Measurements from ENCODE around the gene FXR2. TPM values are rescaled to one million over a fixed set of nuclear protein-coding genes. Genes with fewer than 3 reads are reported as not detected.

The FXR2 gene
- polyA plus RNA-seq, 1 donor from 2014 or later = 20.0 TPM

- H3K27ac Mint-ChIP-seq = peak overlapping the region; percentile 63 to 96 (median 87)
- no peaks in the 10 kb centered on the region for H3K9me3 Mint-ChIP-seq
- peaks cover 34 to 46% (median 45%) of the 10 kb centered on the region in 3 donors for H3K4me1 Mint-ChIP-seq
- H3K4me3 Mint-ChIP-seq = peak overlapping the region in 3 of 4 donors; percentile 47 to 93 (median 65)
- H3K36me3 Mint-ChIP-seq = peaks cover 7% of the 10 kb centered on the region
- no peaks in the 10 kb centered on the region for H3K27me3 Mint-ChIP-seq
These were observed 39.2 kb downstream of the FXR2 start for GRCh38 chr17:7575481-7575883.

GRCh38 chr17:7574176-7574953 lies 40.3 kb downstream of the FXR2 start:
- peaks cover 7% of the 10 kb centered on the region for H3K36me3 Mint-ChIP-seq
- H3K27ac Mint-ChIP-seq = peak overlapping the region; percentile 93 to 99 (median 96)
- peaks cover 31 to 40% (median 37%) of the 10 kb centered on the region in 3 donors for H3K4me1 Mint-ChIP-seq
- peak overlapping the region; percentile 93 to 100 (median 98) for H3K4me3 Mint-ChIP-seq
- no peaks in the 10 kb centered on the region for H3K9me3 Mint-ChIP-seq
- H3K27me3 Mint-ChIP-seq = no peaks in the 10 kb centered on the region

GRCh38 chr17:7573324-7574080 lies 41.2 kb downstream of the FXR2 start:
- Mint-ChIP-seq H3K27me3 (no peaks in the 10 kb centered on the region), H3K9me3 (no peaks in the 10 kb centered on the region), H3K27ac (peak overlapping the region; percentile 93 to 99 (median 96)), H3K4me3 (peak overlapping the region; percentile 93 to 100 (median 98)), H3K4me1 (peaks cover 25 to 34% (median 33%) of the 10 kb centered on the region in 3 donors), H3K36me3 (peaks cover 7% of the 10 kb centered on the region)

- H3K4me3 Mint-ChIP-seq = peak overlapping the region; percentile 93 to 100 (median 98)
- peak overlapping the region; percentile 96 to 100 (median 99) for H3K27ac Mint-ChIP-seq
- no peaks in the 10 kb centered on the region for H3K9me3 Mint-ChIP-seq
- H3K27me3 Mint-ChIP-seq = no peaks in the 10 kb centered on the region
- peaks cover 22 to 31% (median 28%) of the 10 kb centered on the region in 3 donors for H3K4me1 Mint-ChIP-seq
- peaks cover 5% of the 10 kb centered on the region for H3K36me3 Mint-ChIP-seq
These were observed 41.9 kb downstream of the FXR2 start for GRCh38 chr17:7572588-7573323.

- H3K4me3 Mint-ChIP-seq = peak overlapping the region; percentile 93 to 100 (median 98)
These were observed 42.4 kb downstream of the FXR2 start for GRCh38 chr17:7572338-7572587.

GRCh38 chr17:7570351-7570750 lies 44.3 kb downstream of the FXR2 start:
- H3K4me3 Mint-ChIP-seq = peak overlapping the region in 2 of 4 donors; percentile 18 to 84
- H3K9me3 Mint-ChIP-seq = no peaks in the 10 kb centered on the region
- peaks cover 15 to 24% (median 20%) of the 10 kb centered on the region in 3 donors for H3K4me1 Mint-ChIP-seq
- H3K27ac Mint-ChIP-seq = peak overlapping the region in 1 of 3 donors; percentile 96
- H3K27me3 Mint-ChIP-seq = no peaks in the 10 kb centered on the region
- peaks cover 6% of the 10 kb centered on the region for H3K36me3 Mint-ChIP-seq

More at GRCh38 chr17:7572338-7572587, 42.4 kb downstream of the FXR2 start:
- no peaks in the 10 kb centered on the region for H3K9me3 Mint-ChIP-seq
- peak overlapping the region; percentile 96 to 100 (median 99) for H3K27ac Mint-ChIP-seq
- peaks cover 20 to 29% (median 25%) of the 10 kb centered on the region in 3 donors for H3K4me1 Mint-ChIP-seq
- H3K27me3 Mint-ChIP-seq = no peaks in the 10 kb centered on the region
- H3K36me3 Mint-ChIP-seq = peaks cover 8% of the 10 kb centered on the region

GRCh38 chr17:7569571-7569970 lies 45.1 kb downstream of the FXR2 start:
- Mint-ChIP-seq H3K27ac (no peak overlapping the region), H3K36me3 (peaks cover 6% of the 10 kb centered on the region), H3K4me1 (peaks cover 11 to 18% (median 17%) of the 10 kb centered on the region in 3 donors), H3K4me3 (peak overlapping the region in 1 of 4 donors; percentile 0), H3K9me3 (no peaks in the 10 kb centered on the region), H3K27me3 (no peaks in the 10 kb centered on the region)

GRCh38 chr17:7563115-7563869 lies 51.4 kb downstream of the FXR2 start:
- H3K27ac Mint-ChIP-seq = peak overlapping the region in 2 of 3 donors; percentile 82 to 97
- H3K36me3 Mint-ChIP-seq = peaks cover 2% of the 10 kb centered on the region
- peaks cover 25 to 30% (median 26%) of the 10 kb centered on the region in 3 donors for H3K4me1 Mint-ChIP-seq

GRCh38 chr17:7562208-7562605 lies 52.5 kb downstream of the FXR2 start:
- Mint-ChIP-seq H3K36me3 (no peaks in the 10 kb centered on the region), H3K9me3 (no peaks in the 10 kb centered on the region), H3K27me3 (no peaks in the 10 kb centered on the region), H3K27ac (peak overlapping the region; percentile 64 to 97 (median 88)), H3K4me3 (peak overlapping the region; percentile 78 to 95 (median 92)), H3K4me1 (peaks cover 28 to 34% (median 30%) of the 10 kb centered on the region in 3 donors)

More at GRCh38 chr17:7563115-7563869, 51.4 kb downstream of the FXR2 start:
- peak overlapping the region; percentile 21 to 93 (median 86) for H3K4me3 Mint-ChIP-seq
- H3K9me3 Mint-ChIP-seq = no peaks in the 10 kb centered on the region
- H3K27me3 Mint-ChIP-seq = no peaks in the 10 kb centered on the region

- Mint-ChIP-seq H3K36me3 (peaks cover under 1% of the 10 kb centered on the region), H3K9me3 (no peaks in the 10 kb centered on the region), H3K4me3 (peak within 1 kb of the TSS; percentile 93 to 96 (median 94)), H3K27me3 (no peaks in the 10 kb centered on the region), H3K27ac (peak within 1 kb of the TSS; percentile 97 to 99 (median 98)), H3K4me1 (peaks cover 28 to 32% (median 30%) of the 10 kb centered on the region in 3 donors)
These were observed 53.0 kb downstream of the FXR2 start, which contains the start of gene SENP3 for GRCh38 chr17:7561589-7562207. Gene SENP3 (plus strand): TSS chr17:7561919. CDS start chr17:7563077, 1,158 bp downstream.

GRCh38 chr17:7561028-7561575 lies 53.6 kb downstream of the FXR2 start:
- peak overlapping the region; percentile 93 to 96 (median 94) for H3K4me3 Mint-ChIP-seq
- H3K27me3 Mint-ChIP-seq = no peaks in the 10 kb centered on the region
- peaks cover 3% of the 10 kb centered on the region for H3K36me3 Mint-ChIP-seq
- H3K27ac Mint-ChIP-seq = peak overlapping the region; percentile 97 to 99 (median 98)
- no peaks in the 10 kb centered on the region for H3K9me3 Mint-ChIP-seq
- H3K4me1 Mint-ChIP-seq = peaks cover 28 to 35% (median 30%) of the 10 kb centered on the region in 3 donors

- no peaks in the 10 kb centered on the region for H3K27me3 Mint-ChIP-seq
- peaks cover 4% of the 10 kb centered on the region for H3K36me3 Mint-ChIP-seq
- peak overlapping the region; percentile 97 to 99 (median 98) for H3K27ac Mint-ChIP-seq
- peak overlapping the region; percentile 93 to 96 (median 94) for H3K4me3 Mint-ChIP-seq
- peaks cover 30 to 36% (median 31%) of the 10 kb centered on the region in 3 donors for H3K4me1 Mint-ChIP-seq
- no peaks in the 10 kb centered on the region for H3K9me3 Mint-ChIP-seq
These were observed 54.3 kb downstream of the FXR2 start for GRCh38 chr17:7560172-7561027.
